Memory B cell (primary cell): ENCODE measurements around the gene DYNC1LI1.

Experiments
- ATAC-seq: fragments of 150-1000 bp; cut with Tn5 transposase; 2 replicates; pipeline ENCODE4 v1.10.0; 2021; ENCODE audit warnings: low read depth, mild to moderate bottlenecking, moderate library complexity
- DNase-seq, 2 donors: peaks; one replicate each; pipeline ENCODE4 v3.0.0; 2022; ENCODE audit warnings: low spot score in 2 of 2
- H3K27ac Mint-ChIP-seq: one replicate; pipeline ENCODE4 v1.8.0; 2022; ENCODE audit warnings: mild to moderate bottlenecking, moderate library complexity, mixed read lengths
- H3K27me3 Mint-ChIP-seq: one replicate; pipeline ENCODE4 v1.8.0; 2022; ENCODE audit warnings: mixed read lengths
- H3K36me3 Mint-ChIP-seq: one replicate; pipeline ENCODE4 v1.8.0; 2022; ENCODE audit warnings: mild to moderate bottlenecking, mixed read lengths
- H3K4me1 Mint-ChIP-seq: one replicate; pipeline ENCODE4 v1.8.0; 2022; ENCODE audit warnings: mixed read lengths
- H3K4me3 Mint-ChIP-seq: one replicate; pipeline ENCODE4 v1.8.0; 2022; ENCODE audit warnings: mild to moderate bottlenecking, moderate library complexity, mixed read lengths
- H3K9me3 Mint-ChIP-seq: one replicate; pipeline ENCODE4 v1.8.0; 2022; ENCODE audit warnings: mixed read lengths

DYNC1LI1 gene

DNA sequence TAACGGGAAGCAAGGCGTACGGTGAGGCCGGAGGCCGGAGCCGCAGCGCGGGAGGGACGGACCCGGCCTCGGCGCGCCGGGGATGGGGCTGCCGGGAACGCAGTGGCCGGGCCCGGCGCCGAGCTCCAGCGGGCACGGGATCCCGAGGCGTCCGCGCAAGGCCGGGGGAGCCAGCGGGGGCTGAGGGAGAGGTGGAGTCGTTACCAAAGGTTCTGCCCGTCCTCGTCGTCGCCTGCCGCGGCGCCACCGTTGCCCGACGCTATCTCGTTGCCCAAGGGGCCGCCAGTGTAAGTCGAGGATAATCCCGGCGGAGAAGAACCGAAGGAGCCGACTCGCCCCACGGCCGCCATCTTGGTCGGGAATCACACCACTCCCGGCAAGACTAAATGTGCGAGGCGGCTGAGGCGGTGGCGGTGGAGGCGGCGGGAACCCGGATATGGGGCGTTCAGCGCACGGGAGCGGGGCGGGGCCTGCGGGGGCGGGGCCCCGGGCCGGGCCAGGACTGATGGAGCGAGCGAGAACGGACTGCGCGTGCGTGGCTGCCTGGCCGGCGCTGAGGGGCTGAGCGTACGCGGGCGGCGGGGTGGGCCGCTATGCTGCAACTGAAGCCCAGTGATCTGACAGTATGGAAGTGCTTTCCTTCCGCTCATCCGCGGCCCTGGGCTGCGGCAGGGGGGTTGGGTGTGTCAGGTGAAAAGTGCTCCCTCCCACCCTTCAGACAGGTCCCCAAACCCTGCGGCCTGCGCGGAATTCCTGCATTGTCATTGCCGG, at the start of gene DYNC1LI1:
DYNC1LI1 (minus strand) TSS at position 438 of the 771 bp plus-strand sequence; CDS start at position 350, 88 bp downstream.
- H3K4me1 Mint-ChIP-seq = peaks cover 18% of the 10 kb centered on the region

DNA sequence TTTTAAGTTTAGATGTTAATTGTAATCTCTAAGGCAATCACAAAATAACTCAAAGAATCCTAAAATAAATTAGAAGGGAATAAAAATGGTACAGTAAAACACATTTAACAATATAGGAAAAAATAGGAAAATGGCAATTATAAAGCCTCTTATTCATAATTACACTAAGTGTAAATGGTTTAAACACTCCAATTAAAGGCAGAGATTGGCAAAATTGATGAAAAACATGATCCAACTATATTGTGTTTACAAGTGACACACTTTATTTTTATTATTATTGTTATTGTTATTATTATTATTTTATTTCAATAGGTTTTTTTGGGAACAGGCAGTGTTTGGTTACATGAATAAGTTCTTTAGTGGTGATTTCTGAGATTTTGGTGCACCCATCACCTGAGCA, 48.7 kb upstream of the DYNC1LI1 start:
- Mint-ChIP-seq H3K4me3 (no peak overlapping the region), H3K4me1 (no peaks in the 10 kb centered on the region), H3K9me3 (peaks cover 16% of the 10 kb centered on the region), H3K27ac (no peak overlapping the region), H3K36me3 (peaks cover 6% of the 10 kb centered on the region), H3K27me3 (peaks cover 2% of the 10 kb centered on the region)
- ATAC-seq (no peak), DNase-seq (no peak)

More for the DNA sequence above, at the start of gene DYNC1LI1:
- ATAC-seq (peak; percentile 93), DNase-seq (peak; percentile 88 to 90)
- peak within 1 kb of the TSS; percentile 87 for H3K27ac Mint-ChIP-seq
- peak within 1 kb of the TSS; percentile 93 for H3K4me3 Mint-ChIP-seq
- H3K9me3 Mint-ChIP-seq = no peaks in the 10 kb centered on the region
- H3K36me3 Mint-ChIP-seq = peaks cover 2% of the 10 kb centered on the region
- no peaks in the 10 kb centered on the region for H3K27me3 Mint-ChIP-seq

DNA sequence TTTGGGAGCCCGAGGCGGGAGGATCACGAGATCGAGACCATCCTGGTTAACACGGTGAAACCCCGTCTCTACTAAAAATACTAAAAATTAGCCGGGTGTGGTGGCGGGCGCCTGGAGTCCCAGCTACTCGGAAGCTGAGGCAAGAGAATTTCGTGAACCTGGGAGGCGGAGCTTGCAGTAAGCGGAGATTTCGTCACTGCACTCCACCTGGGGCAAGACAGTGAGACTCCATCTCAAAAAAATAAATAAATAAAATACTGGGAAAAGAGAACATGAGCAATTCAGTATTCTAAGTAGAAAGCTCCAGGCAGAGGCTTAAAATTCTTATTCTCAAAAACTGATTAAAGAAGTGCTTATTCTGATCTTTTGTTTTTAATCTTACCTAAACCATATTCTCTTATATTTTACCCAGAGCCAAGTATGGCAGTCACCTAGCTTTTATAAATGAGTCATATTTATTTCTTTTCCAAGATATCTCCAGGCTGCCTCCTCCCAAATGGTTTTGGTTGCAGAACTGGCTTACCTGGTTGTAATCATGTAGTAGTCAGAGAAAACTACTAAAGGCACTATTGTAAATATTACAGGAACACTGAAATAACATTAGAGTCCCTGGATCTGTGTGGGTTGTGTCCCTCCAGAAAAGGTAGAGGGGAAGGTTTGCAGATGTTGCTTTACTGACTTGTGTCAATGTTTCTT, 45.8 kb upstream of the DYNC1LI1 start:
- ATAC-seq = no peak
- no peak overlapping the region for H3K27ac Mint-ChIP-seq

DNA sequence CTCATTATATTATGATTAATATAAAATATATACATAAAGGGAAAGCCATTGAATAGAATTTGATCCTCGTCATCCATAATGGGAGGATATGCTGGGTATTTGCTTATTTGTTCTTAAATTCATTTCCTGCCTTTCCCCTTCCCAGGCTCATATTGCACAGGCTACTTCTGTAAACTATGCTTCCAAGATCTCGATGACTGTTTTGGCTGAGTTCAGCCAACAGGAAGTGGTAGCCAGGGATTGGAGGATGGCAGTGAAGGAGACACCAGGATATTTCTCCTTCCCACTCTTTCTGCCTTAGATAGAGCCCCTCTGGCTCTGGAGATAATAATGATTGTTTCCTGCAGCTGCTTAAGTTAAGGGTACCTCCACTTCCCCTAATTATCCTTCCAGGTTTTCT, 44.3 kb upstream of the DYNC1LI1 start:
- H3K4me1 Mint-ChIP-seq = no peaks in the 10 kb centered on the region
- peaks cover 3% of the 10 kb centered on the region for H3K36me3 Mint-ChIP-seq
- ATAC-seq = no peak
- H3K9me3 Mint-ChIP-seq = peaks cover 8% of the 10 kb centered on the region
- peaks cover 7% of the 10 kb centered on the region for H3K27me3 Mint-ChIP-seq
- DNase-seq = no peak
- no peak overlapping the region for H3K27ac Mint-ChIP-seq
- no peak overlapping the region for H3K4me3 Mint-ChIP-seq

More for the DNA sequence above, 45.8 kb upstream of the DYNC1LI1 start:
- Mint-ChIP-seq H3K36me3 (peaks cover 6% of the 10 kb centered on the region), H3K4me1 (no peaks in the 10 kb centered on the region), H3K27me3 (peaks cover 5% of the 10 kb centered on the region), H3K9me3 (peaks cover 16% of the 10 kb centered on the region), H3K4me3 (no peak overlapping the region)
- DNase-seq = no peak

DNA sequence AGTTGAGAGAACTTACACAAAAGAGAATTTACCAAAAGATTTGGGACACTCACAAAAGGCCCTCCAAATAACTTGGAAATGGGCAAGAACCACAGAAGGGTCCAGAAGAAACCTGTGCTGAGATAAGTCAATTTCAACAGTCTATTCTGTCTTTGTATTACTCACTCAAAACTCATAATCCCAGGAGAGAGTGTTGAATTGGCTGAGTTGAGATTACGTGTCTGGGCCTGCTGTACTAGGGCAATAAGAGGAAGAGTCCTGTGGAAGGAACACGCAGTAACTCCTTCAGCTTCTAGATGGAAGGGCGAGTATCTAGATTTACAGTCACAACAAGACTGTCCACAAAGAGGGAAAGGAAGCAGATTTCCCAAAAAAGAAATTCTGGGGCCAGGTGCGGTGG, 42.5 kb upstream of the DYNC1LI1 start:
- no peaks in the 10 kb centered on the region for H3K4me1 Mint-ChIP-seq
- H3K9me3 Mint-ChIP-seq = no peaks in the 10 kb centered on the region
- no peak overlapping the region for H3K27ac Mint-ChIP-seq

DNA sequence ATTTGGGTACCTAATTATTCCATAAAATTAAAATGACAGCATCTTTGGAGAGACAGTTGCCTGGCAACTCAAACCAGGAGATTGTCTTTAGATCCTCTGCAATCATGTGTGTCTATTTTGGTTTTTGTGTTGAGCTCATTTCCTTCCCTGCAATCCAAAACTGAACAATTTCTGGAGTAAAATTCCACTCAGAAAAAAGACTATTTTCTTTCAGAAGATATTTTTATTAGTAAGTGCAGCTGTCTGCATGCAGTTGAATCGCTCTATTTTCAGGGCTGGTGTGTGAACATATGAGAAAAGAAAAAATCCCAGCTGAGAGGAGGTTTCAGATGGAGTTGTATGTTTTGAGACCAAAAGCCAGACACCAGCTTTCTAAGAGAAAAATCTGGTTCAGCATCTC, 41.9 kb upstream of the DYNC1LI1 start:
- Mint-ChIP-seq H3K27ac (no peak overlapping the region), H3K9me3 (no peaks in the 10 kb centered on the region), H3K36me3 (no peaks in the 10 kb centered on the region), H3K4me3 (no peak overlapping the region), H3K4me1 (no peaks in the 10 kb centered on the region), H3K27me3 (peaks cover 7% of the 10 kb centered on the region)
- no peak for DNase-seq
- no peak for ATAC-seq

More for the DNA sequence above, 42.5 kb upstream of the DYNC1LI1 start:
- H3K4me3 Mint-ChIP-seq = no peak overlapping the region
- no peaks in the 10 kb centered on the region for H3K36me3 Mint-ChIP-seq
- DNase-seq (no peak), ATAC-seq (no peak)
- H3K27me3 Mint-ChIP-seq = peaks cover 7% of the 10 kb centered on the region

DNA sequence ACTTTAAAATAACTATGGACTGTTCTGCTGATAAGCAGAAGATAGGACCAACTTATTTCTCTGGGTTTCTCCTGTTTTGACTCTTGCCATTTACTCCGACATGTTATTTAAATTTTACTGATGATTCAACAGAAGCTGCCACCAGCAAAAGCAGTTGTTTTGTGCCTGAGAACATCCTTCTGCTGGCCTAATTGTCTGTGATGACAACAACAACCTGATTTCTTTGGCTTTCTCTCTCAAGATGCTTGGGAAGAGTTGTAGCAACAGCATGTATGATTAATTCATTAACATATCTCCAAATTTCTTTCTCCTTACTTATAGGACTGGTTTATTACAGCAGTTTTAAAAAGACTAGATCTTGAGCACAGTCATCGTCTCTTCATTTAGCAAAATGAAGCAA, 36.9 kb upstream of the DYNC1LI1 start:
- Mint-ChIP-seq H3K4me3 (no peak overlapping the region), H3K9me3 (peaks cover 1% of the 10 kb centered on the region), H3K4me1 (no peaks in the 10 kb centered on the region), H3K36me3 (no peaks in the 10 kb centered on the region), H3K27me3 (peaks cover 4% of the 10 kb centered on the region), H3K27ac (no peak overlapping the region)
- no peak for ATAC-seq
- DNase-seq = no peak

DNA sequence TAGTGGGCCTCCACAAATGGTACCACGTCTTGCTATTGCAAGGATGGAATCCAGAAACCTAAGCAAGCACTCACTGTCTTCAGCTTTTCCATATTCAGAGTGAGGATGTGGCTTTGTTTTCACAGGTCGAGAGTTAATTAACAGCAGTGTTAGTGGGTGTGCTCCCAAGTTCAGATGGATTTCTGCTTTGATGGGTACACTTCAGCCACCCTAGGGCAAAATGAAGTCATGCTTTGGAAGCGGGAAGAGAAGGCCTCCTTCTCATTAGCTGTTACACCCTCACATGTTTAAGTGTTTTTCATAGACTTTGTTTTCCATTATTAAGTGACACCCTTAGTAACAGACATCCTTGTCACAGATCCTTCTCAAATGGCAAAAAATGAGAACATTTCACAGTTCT, 36.3 kb upstream of the DYNC1LI1 start:
- Mint-ChIP-seq H3K36me3 (no peaks in the 10 kb centered on the region), H3K9me3 (peaks cover 1% of the 10 kb centered on the region), H3K4me1 (no peaks in the 10 kb centered on the region), H3K27ac (no peak overlapping the region), H3K27me3 (peaks cover 5% of the 10 kb centered on the region), H3K4me3 (no peak overlapping the region)
- DNase-seq (no peak), ATAC-seq (no peak)

DNA sequence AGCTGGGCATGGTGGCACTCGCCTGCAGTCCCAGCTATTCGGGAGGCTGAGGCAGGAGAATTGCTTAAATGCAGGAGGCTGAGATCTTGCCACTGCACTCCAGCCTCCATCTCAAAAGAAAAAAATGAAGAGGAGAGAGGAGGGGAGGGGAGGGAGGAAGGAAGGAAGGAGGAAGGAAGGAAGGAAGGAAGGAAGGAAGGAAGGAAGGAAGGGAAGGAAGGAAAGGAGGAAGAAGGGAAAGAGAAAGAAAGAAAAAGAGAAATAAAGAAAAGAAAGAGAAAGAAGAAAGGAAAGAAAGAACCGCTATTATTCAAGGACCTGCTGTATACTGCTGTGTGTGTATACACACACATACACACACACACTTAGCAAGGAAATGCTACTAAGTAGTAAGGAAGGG, 35.6 kb upstream of the DYNC1LI1 start:
- ATAC-seq (no peak), DNase-seq (no peak)
- peaks cover 1% of the 10 kb centered on the region for H3K9me3 Mint-ChIP-seq
- no peaks in the 10 kb centered on the region for H3K36me3 Mint-ChIP-seq
- peaks cover 7% of the 10 kb centered on the region for H3K27me3 Mint-ChIP-seq
- H3K4me3 Mint-ChIP-seq = no peak overlapping the region
- no peaks in the 10 kb centered on the region for H3K4me1 Mint-ChIP-seq
- H3K27ac Mint-ChIP-seq = no peak overlapping the region

DNA sequence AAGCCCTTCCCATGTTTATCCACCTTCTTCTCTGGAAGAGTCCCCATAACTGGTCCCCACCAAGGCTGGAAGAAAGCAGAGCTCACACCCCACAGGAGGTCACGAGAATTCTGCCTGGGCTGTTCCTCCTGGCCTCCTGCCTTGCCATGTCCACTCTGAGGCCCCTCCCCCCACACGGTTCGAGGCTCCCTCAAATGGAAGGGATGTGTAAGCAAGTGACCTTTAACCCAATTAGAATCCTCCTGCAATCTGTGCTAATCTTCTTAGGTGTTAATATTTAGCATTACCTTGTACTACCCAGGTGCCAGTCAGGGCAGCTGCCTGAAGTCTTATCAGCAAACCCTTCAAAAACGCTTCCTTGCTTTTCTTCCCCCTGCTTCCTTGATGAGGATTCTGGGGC, 32.4 kb upstream of the DYNC1LI1 start:
- ATAC-seq (no peak), DNase-seq (no peak)
- Mint-ChIP-seq H3K27me3 (peaks cover 3% of the 10 kb centered on the region), H3K4me1 (no peaks in the 10 kb centered on the region), H3K27ac (no peak overlapping the region), H3K36me3 (no peaks in the 10 kb centered on the region), H3K4me3 (no peak overlapping the region), H3K9me3 (peaks cover 1% of the 10 kb centered on the region)

DNA sequence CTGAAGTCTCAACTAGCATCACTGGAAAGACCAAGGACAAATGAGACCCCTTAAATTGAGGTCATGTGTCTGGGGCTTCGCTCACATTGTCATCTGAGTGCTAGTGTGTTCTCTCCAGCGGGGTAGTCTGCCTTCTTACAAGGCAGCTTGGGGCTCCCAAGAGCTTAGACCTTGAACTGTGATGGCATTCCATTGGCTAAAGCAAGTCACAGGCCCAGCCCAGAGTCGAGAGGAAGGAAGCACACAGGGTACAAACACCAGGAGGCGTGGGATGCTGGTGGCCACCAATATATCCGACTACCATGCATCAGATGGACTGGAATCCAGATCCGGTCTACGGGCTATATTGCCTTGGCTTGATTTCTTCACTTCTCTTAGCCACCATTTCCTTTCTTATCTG, 31.5 kb upstream of the DYNC1LI1 start:
- Mint-ChIP-seq H3K27me3 (peaks cover 3% of the 10 kb centered on the region), H3K27ac (no peak overlapping the region), H3K4me3 (no peak overlapping the region), H3K4me1 (no peaks in the 10 kb centered on the region), H3K36me3 (no peaks in the 10 kb centered on the region), H3K9me3 (peaks cover 1% of the 10 kb centered on the region)
- DNase-seq (no peak), ATAC-seq (no peak)

DNA sequence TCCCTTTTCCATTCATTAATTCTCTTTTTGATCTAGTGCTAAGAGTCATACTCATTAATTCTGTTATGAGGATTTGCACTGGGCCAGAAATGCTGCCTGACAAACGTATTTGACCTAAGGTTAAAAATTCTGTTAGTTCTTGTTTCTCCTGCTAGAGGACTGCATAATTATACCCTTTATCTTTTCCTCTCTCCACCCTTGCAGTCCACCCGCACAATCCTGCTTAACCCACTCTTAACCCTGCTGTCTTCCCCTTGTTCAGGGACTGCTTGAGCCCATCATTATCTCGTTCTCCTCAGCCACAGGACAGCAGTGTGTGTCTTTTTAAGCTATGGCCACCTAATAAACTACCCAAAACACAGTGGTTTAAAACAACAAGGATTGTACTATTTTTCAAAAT, 31.1 kb upstream of the DYNC1LI1 start:
- DNase-seq (no peak), ATAC-seq (no peak)
- Mint-ChIP-seq H3K27ac (no peak overlapping the region), H3K4me1 (no peaks in the 10 kb centered on the region), H3K27me3 (peaks cover 3% of the 10 kb centered on the region), H3K4me3 (no peak overlapping the region), H3K9me3 (peaks cover 1% of the 10 kb centered on the region), H3K36me3 (no peaks in the 10 kb centered on the region)

DNA sequence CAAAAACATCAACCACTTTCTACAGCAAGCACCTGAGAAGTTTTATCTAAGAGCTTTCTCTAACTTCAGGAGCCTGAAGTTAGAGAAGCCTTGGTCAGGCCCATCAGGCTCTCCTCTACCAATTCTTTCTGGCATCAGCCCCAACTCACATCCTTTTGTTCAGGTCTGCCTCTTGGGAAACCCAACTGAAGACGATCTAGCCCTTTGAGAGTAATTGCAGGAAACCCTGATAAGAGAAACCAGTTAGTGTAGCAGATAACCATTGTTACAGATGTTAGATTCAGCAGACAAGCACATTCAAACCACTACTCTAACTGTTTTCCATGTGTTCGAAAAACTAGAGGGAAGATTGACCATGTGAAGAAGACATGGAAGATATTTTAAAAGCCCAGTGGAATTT, 27.0 kb upstream of the DYNC1LI1 start:
- Mint-ChIP-seq H3K27me3 (peaks cover 6% of the 10 kb centered on the region), H3K4me1 (no peaks in the 10 kb centered on the region), H3K4me3 (no peak overlapping the region), H3K9me3 (no peaks in the 10 kb centered on the region), H3K27ac (no peak overlapping the region), H3K36me3 (no peaks in the 10 kb centered on the region)
- ATAC-seq = no peak
- no peak for DNase-seq

DNA sequence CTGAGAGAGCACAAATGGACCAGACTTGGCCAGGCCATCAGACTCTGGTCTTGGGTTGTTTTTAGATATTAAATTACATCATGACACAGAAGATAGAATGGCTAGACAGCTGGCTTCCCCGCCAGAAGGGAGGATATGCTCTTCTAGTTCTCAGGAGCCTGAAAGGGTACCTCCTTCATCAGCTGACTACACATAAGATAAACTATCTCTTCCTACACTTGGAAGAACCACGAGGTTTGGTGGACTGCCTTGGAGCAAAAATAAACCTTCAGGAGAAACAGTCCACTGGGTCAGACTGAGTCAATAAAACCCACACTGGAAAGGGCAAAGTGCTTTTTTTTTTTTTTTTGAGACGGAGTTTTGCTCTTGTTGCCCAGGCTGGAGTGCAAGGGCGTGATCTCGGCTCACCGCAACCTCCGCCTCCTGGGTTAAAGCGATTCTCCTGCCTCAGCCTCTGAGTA, 26.3 kb upstream of the DYNC1LI1 start:
- Mint-ChIP-seq H3K4me1 (no peaks in the 10 kb centered on the region), H3K36me3 (no peaks in the 10 kb centered on the region), H3K9me3 (no peaks in the 10 kb centered on the region), H3K27ac (no peak overlapping the region), H3K27me3 (peaks cover 6% of the 10 kb centered on the region), H3K4me3 (no peak overlapping the region)
- DNase-seq = no peak
- ATAC-seq = no peak
